Activated T-helper 2 cell treated with anti-CD3 and anti-CD28 coated beads, Interferon-gamma antibody, Interleukin-2, Interleukin-4, amounts not matched to agents 10 μg/mL and 5 μg/mL and 100 μg/mL, durations not matched to agents 14 hours and 24 hours and 36 hours (primary cell): ENCODE measurements around the gene NCAM1. TPM values are rescaled to one million over a fixed set of nuclear protein-coding genes. Genes with fewer than 3 reads are reported as not detected.

Source experiments
- DNase-seq: peaks from one replicate; pipeline ENCODE4 v3.0.0; 2021; ENCODE audit warnings: low spot score
- H3K27ac Mint-ChIP-seq: one replicate; pipeline ENCODE4 v1.8.0; 2021; ENCODE audit warnings: mixed read lengths
- H3K27me3 Mint-ChIP-seq: one replicate; pipeline ENCODE4 v1.8.0; 2021; ENCODE audit warnings: low read depth, mixed read lengths
- H3K36me3 Mint-ChIP-seq: one replicate; pipeline ENCODE4 v1.8.0; 2021; ENCODE audit warnings: low read depth, mixed read lengths
- H3K4me1 Mint-ChIP-seq: one replicate; pipeline ENCODE4 v1.8.0; 2021; ENCODE audit warnings: low read depth, mixed read lengths
- H3K4me3 Mint-ChIP-seq: one replicate; pipeline ENCODE4 v1.8.0; 2021; ENCODE audit warnings: low read depth, mild to moderate bottlenecking, moderate library complexity, mixed read lengths
- H3K9me3 Mint-ChIP-seq: one replicate; pipeline ENCODE4 v1.8.0; 2021; ENCODE audit warnings: mixed read lengths
- intact Hi-C: fragments of 100-400 bp; cut with micrococcal nuclease; formaldehyde crosslinking; loops from one replicate; pipeline ENCODE4 v1.15.1; 2023
- total RNA-seq: library from RNA; stranded (reverse); gene quantifications from 2 replicates; pipeline ENCODE4 v1.2.3, GENCODE V29; 2022

NCAM1 gene
- total RNA-seq, 1 donor from 2014 or later: not detected

DNA sequence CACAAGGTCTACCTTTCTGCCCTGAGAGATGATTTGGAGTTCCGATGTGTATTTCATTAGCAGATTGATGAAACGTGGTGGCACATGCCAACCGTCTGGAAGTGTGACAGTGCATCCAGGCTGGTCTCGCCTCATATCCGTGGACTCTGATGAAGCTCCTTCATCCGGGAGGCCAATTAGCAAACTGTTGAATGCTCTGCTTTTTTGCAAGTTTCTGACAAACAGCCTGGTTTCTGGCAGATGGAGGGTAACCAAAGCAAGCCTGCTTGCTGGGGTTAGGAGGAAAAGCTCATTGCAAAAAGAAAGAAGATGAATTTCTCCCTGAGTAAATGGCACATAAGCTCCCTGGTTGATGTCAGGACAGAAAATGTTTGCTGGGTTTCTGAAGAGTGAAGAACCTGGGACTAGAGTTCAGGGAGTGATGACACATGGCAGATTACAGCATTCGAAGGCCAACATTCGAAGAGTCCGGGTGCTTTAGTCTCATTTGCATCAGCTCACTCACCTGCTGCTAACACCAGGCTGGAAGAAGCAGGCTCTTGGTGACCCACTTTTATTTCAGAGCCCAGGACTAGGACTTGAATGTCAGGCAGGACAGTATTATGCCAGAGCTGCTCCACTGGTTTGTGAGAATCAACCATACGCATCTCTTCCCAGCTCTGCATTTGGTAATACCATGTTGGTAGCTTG is 217.3 kb downstream of the NCAM1 start:
- intact Hi-C loops: no loop called here
- no peak overlapping the region for H3K27ac Mint-ChIP-seq
- no peaks in the 10 kb centered on the region for H3K4me1 Mint-ChIP-seq
- peaks cover 18% of the 10 kb centered on the region for H3K27me3 Mint-ChIP-seq
- H3K9me3 Mint-ChIP-seq: no peaks in the 10 kb centered on the region
- H3K4me3 Mint-ChIP-seq: no peak overlapping the region
- H3K36me3 Mint-ChIP-seq: no peaks in the 10 kb centered on the region
- no peak for DNase-seq

DNA sequence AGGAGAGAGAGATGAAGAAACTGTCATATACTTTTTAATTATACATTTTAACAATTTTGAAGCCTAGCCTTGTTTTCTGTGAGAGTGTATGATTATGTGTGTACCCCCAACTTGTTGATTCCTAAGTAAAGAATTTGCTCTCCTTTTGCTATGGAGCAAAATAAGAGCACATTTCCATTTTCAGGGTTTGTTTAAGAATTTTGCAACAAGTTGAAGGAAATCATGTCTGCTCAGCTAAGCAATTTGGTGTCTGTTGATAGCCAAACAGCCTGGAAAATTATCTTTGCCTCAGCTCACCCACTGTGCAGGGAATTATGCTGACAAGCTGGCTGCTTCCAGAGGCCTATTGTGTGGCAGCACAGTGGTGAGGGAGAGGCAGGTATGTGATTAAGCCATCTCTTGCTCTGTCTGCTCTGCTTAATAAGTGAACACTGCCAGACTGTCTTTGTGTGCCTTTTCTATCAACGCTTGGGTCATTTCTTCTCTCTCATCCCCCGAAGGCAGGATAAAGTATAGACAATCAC is 218.0 kb downstream of the NCAM1 start:
- peaks cover 18% of the 10 kb centered on the region for H3K27me3 Mint-ChIP-seq
- intact Hi-C loops: no loop called here
- DNase-seq: no peak
- H3K9me3 Mint-ChIP-seq: no peaks in the 10 kb centered on the region
- H3K36me3 Mint-ChIP-seq: no peaks in the 10 kb centered on the region
- H3K4me3 Mint-ChIP-seq: no peak overlapping the region
- H3K4me1 Mint-ChIP-seq: no peaks in the 10 kb centered on the region
- H3K27ac Mint-ChIP-seq: no peak overlapping the region

DNA sequence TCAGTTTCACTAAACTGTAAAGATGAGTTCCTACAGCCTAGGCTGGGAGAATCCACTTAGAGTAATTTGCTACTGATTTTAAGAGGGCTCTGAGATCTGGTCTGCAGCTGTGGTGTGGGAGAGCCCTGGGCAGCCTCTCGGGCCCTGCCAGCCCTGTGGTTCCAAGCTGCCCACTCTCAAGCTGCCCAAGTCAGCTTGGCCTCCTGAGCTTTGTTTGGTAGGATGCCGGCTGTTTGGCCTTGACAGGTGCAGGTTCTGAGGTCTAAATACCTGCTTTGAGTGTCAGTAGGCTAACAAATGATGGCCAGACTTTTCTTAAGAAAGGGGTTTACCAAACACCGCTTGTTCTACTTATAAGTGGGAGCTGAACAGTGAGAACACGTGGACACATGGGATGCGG is 219.9 kb downstream of the NCAM1 start:
- DNase-seq: no peak
- intact Hi-C loops: no loop called here
- Mint-ChIP-seq H3K9me3 (no peaks in the 10 kb centered on the region), H3K4me1 (no peaks in the 10 kb centered on the region), H3K36me3 (no peaks in the 10 kb centered on the region), H3K27ac (no peak overlapping the region), H3K27me3 (peaks cover 15% of the 10 kb centered on the region), H3K4me3 (no peak overlapping the region)

DNA sequence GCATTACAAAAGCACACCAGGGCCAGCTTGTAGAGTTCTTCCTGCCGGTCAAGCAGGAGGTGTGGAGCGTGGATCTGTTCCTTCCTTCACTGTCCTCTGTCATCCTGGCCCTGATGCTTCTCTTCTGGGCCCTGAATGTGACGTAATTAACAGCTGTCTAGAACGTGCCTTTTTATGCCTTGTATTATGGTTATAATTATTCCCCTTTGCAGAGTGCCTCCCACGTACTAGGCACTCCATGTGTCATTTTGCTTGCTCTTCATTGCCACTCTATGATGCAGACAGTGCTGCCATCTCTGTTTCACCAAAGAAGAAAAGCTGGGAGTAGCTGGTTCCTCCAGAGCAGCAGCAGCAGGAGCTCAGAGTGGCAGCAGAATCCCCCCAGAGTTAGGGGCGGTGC is 221.1 kb downstream of the NCAM1 start:
- Mint-ChIP-seq H3K36me3 (no peaks in the 10 kb centered on the region), H3K9me3 (no peaks in the 10 kb centered on the region), H3K27ac (no peak overlapping the region), H3K4me3 (no peak overlapping the region), H3K4me1 (no peaks in the 10 kb centered on the region), H3K27me3 (peaks cover 15% of the 10 kb centered on the region)
- no peak for DNase-seq
- intact Hi-C loops: no loop called here

DNA sequence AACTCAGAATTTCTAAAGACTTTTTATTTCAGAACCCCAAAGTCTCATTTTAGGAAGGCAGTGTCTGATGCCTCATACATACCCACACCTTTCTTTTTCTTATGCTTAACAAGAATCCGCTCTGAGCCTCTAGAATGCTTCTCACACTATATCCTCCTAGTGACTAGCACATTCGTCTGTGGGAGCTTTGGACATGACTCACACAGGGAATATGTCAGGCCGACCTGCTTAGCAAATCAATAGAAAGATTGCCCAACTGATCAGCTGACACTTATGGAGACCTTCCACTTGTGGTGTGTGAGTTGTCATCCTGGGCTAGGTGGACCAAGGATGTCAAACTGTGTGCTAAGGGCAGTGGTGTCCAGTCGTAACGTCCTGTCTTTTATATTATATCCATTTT is 223.3 kb downstream of the NCAM1 start:
- Mint-ChIP-seq H3K4me1 (no peaks in the 10 kb centered on the region), H3K4me3 (no peak overlapping the region), H3K27ac (no peak overlapping the region), H3K27me3 (peaks cover 7% of the 10 kb centered on the region), H3K9me3 (no peaks in the 10 kb centered on the region), H3K36me3 (no peaks in the 10 kb centered on the region)
- DNase-seq: no peak
- intact Hi-C loops: no loop called here

DNA sequence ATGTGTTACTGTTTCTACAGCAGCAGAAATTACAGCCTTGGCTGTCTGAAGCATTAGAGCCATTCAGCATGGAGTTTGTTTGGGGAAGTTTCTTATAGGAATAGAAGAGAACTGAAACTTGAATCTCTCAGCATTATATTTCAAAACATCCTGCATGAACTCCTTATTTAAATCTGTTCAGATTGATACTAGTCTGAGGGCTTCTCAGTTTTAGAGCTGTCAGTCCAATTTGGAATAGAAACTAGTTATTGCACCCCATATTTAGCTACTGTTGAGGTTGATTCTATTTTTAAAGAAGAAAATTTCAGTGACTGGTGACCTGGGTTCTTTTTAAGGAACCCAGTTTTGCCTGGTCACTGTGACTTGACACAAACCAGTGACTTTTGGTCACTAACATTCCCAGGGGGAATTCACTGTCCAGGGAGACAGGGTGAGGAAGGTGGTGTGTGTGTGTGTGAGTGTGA is 227.2 kb downstream of the NCAM1 start:
- no peaks in the 10 kb centered on the region for H3K4me1 Mint-ChIP-seq
- no peak overlapping the region for H3K27ac Mint-ChIP-seq
- intact Hi-C loops: no loop called here
- peaks cover 3% of the 10 kb centered on the region for H3K27me3 Mint-ChIP-seq
- H3K4me3 Mint-ChIP-seq: no peak overlapping the region
- no peaks in the 10 kb centered on the region for H3K9me3 Mint-ChIP-seq
- no peak for DNase-seq
- H3K36me3 Mint-ChIP-seq: no peaks in the 10 kb centered on the region

DNA sequence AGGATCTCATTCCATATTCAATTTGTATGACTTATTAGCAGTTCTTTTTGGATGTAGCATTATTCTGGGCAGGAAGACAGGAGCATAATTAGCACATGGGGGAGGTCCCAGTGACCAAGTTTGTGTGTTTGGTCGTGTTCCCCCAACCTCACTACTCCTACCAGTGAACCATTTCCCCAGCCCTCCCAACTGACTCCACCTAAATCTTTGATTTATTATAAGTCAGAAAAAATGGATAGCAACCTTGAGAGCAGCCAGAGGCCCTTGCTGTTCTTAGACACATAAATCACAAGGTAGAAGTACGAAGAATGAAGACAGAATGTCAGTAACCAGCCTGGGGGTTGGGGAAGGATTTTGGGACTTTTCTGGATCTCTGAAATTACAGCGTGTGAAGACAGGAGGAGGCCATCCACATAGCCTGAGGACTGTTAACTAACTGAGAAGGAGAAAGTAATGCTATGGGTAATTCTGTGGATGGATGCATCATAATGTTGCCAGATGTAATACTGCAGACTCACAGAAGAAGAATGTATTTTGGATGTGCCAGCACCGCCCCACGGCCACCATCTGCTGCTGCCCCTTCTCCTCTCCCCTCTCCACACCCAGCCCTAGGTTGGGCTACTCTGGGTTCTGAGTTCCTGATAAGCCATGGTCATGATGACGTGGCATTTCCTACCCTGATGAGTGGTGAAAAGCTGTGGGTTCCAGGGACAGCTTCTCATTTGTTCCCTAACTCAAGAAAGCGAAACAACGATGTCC is 228.9 kb downstream of the NCAM1 start:
- Mint-ChIP-seq H3K4me3 (no peak overlapping the region), H3K4me1 (no peaks in the 10 kb centered on the region), H3K36me3 (no peaks in the 10 kb centered on the region), H3K9me3 (no peaks in the 10 kb centered on the region), H3K27me3 (peaks cover 7% of the 10 kb centered on the region), H3K27ac (no peak overlapping the region)
- no peak for DNase-seq
- intact Hi-C loops: no loop called here

DNA sequence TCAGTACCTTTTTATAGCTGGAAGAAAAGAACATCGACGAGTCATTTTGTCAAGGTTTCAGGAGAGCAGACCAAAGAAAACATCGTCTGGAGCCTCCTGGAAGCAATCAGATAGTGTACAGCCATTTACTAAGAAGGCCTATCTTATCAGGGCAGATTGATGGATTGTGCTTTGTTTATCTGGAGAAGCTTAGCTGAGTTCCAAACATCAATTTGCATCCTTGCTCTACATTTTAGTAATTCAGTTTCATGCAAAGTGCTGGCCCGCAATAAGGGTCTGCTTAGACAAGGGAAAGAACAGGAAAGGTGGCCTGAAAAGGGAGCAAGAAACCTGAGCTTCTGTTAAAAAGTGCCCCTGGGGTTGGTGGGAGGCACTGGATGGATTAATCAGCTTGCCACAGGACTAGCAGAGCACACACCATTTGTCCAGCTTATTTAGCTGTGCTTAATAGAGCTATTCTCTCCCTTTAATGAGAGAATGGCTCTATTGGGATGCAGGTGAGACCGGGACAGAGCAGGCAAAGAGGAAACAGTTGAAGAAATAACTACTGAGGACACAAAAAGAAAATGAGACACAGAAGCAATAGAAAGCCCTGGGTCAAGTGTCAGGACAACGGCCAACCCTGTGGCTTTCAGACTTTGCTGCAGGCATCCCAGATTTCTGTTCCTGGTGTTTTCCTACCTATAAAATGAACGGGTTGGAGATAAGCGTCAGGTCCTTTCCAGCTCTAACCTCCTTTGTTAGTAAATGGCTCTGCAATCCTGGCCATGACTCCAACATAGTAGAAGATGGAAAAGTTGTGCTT is 231.1 kb downstream of the NCAM1 start:
- H3K4me1 Mint-ChIP-seq: no peaks in the 10 kb centered on the region
- H3K27ac Mint-ChIP-seq: no peak overlapping the region
- H3K9me3 Mint-ChIP-seq: no peaks in the 10 kb centered on the region
- H3K36me3 Mint-ChIP-seq: no peaks in the 10 kb centered on the region
- H3K27me3 Mint-ChIP-seq: peaks cover 10% of the 10 kb centered on the region
- H3K4me3 Mint-ChIP-seq: no peak overlapping the region
- intact Hi-C loops: no loop called here
- DNase-seq: no peak

DNA sequence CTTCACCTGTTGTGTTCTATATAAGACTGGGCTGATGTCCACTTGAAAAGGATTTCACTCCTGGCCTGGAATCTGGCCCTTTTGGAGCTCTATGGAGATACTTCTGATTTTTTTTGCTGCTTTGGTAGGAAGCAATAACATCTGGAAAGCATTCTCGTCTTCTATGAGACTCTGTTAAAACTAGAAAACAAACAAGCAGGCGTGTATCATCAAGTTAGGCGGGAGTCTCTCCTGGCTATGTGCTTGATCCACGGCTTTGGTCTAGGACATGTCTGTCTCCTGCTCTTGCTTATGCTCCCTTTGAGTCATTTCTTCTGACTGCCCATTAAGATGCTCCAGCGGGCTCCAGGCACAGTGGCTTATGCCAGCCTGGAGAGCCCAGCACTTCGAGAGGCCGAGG is 231.8 kb downstream of the NCAM1 start:
- H3K27ac Mint-ChIP-seq: no peak overlapping the region
- no peak overlapping the region for H3K4me3 Mint-ChIP-seq
- no peaks in the 10 kb centered on the region for H3K4me1 Mint-ChIP-seq
- no peaks in the 10 kb centered on the region for H3K9me3 Mint-ChIP-seq
- intact Hi-C loops: no loop called here
- peaks cover 10% of the 10 kb centered on the region for H3K27me3 Mint-ChIP-seq
- H3K36me3 Mint-ChIP-seq: no peaks in the 10 kb centered on the region
- DNase-seq: no peak

DNA sequence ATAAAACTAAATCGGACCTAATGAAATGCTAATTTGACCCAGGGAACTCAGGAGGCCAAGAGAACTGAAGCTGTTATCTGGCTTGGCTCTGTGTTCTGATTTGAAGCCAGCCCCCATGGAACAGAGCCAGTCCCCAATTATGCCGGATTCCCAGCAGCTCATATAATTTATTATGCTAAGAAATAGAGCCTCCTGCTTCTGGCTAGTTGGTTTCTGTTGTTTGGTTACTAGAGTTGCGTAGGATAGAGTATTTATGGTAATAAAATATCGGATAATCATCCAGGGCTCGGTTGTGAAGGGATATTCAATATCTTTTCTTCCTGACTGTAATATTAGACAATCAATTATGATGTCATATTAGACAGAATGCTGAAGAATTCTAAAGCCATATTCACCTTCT is 232.7 kb downstream of the NCAM1 start:
- no peak for DNase-seq
- no peak overlapping the region for H3K27ac Mint-ChIP-seq
- no peak overlapping the region for H3K4me3 Mint-ChIP-seq
- H3K36me3 Mint-ChIP-seq: no peaks in the 10 kb centered on the region
- peaks cover 10% of the 10 kb centered on the region for H3K27me3 Mint-ChIP-seq
- H3K9me3 Mint-ChIP-seq: no peaks in the 10 kb centered on the region
- intact Hi-C loops: no loop called here
- no peaks in the 10 kb centered on the region for H3K4me1 Mint-ChIP-seq

DNA sequence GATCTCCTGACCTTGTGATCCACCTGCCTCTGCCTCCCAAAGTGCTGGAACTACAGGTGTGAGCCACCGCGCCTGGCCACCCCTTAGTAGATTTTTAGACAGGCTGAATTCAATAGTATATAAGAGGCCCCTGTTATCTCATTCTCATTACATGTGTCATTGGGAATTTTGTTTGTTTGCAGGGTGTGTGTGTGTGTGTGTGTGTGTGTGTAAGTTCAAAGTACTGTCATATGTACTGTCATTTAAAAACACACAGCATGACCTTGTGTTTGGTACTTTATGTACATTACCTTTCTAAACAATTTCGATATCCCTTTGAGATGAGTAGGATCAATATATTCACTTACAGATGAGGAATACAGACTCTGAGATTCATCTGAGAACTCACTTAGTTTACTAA is 234.5 kb downstream of the NCAM1 start:
- Mint-ChIP-seq H3K27ac (no peak overlapping the region), H3K36me3 (no peaks in the 10 kb centered on the region), H3K4me1 (no peaks in the 10 kb centered on the region), H3K4me3 (no peak overlapping the region), H3K9me3 (no peaks in the 10 kb centered on the region), H3K27me3 (peaks cover 7% of the 10 kb centered on the region)
- no peak for DNase-seq
- intact Hi-C loops: no loop called here

DNA sequence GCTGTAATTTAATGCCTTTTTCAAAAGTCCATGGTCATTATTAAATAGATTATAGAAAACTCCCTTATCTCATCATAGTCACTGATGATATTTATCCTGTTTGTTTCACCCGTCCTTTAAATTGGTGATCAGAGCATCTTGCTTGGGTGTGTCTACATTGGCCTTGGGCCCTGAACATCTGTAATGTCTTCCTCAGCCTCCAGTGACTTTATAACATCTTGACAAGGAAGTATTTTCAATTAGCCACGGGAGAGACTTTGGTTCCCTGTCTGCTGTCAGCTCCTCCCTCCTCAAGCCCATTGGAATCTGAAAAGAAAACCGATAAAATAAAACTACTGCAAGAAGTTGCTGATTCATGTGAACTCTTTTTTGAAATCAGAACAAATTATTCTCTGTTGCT is 236.2 kb downstream of the NCAM1 start:
- Mint-ChIP-seq H3K27me3 (peaks cover 7% of the 10 kb centered on the region), H3K4me3 (no peak overlapping the region), H3K27ac (no peak overlapping the region), H3K4me1 (no peaks in the 10 kb centered on the region), H3K9me3 (no peaks in the 10 kb centered on the region), H3K36me3 (no peaks in the 10 kb centered on the region)
- intact Hi-C loops: no loop called here
- no peak for DNase-seq
